NCI-H1048 (cell line): ENCODE measurements around the gene RAC3.

Source experiments
- DNase-seq: peaks from one replicate; lab custom pipeline; 2025; lab: John Stamatoyannopoulos, UW

The RAC3 gene

DNA sequence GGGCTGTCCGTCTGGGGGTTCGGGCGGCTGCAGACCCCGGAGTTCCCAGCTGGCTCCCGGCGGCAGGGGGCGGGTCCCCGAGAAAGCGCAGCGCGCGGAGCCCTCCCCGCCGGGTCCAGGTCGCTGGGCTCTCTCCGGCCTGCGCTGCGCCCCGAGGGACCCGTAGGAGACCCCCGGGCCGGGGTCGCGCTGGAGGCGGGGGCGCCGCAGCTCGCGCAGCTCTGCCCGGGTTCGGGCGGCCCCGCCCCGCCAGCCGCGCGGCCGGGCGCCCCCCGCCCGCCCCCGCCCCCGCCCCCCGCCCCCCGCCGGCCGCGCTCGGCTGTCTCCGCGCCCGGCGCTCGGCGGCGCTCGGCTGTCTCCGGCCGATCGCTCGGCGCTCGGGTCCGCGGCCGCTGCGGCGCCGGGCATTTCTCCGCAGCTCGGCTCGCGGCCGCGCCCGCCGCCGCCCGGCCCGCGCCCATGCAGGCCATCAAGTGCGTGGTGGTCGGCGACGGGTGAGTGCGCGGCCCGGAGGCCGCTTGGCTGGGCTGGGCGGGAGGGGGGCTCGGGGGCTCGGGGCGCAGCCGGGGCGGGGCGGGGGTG lies at the start of gene RAC3:
Gene RAC3 (plus strand): TSS at position 376 of the 582 bp plus-strand sequence. CDS start 84 bp downstream, at position 460.
- DNase-seq, result peak; percentile 46

DNA sequence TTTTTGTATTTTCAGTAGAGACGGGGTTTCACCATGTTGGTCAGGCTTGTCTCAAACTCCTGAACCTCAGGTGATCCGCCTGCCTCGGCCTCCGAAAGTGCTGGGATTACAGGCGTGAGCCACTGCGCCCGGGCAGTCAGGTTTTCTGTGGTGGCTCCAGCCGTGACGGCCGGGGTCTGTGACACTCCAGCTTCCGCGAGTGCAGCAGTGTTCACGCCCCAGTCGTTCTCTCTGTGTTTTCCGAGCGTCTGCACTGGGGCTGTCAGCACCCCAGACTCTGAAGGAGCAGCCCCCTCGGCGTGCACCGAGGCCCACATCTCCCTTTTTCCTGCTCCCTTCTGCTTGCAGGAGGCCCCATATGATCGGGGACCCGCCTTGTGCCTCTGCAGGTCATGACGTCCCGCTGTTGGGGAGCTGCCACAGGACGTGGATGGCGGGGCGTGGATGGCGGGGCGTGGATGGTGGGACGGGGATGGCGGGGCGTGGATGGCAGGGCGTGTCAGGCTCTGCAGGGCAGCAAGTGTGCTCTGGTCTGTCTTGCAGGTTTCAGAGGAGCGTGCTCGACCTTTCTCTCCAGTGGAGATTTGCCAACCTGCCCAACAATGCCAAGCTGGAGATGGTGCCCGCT lies 48.4 kb upstream of the RAC3 start:
- DNase-seq, result no peak

DNA sequence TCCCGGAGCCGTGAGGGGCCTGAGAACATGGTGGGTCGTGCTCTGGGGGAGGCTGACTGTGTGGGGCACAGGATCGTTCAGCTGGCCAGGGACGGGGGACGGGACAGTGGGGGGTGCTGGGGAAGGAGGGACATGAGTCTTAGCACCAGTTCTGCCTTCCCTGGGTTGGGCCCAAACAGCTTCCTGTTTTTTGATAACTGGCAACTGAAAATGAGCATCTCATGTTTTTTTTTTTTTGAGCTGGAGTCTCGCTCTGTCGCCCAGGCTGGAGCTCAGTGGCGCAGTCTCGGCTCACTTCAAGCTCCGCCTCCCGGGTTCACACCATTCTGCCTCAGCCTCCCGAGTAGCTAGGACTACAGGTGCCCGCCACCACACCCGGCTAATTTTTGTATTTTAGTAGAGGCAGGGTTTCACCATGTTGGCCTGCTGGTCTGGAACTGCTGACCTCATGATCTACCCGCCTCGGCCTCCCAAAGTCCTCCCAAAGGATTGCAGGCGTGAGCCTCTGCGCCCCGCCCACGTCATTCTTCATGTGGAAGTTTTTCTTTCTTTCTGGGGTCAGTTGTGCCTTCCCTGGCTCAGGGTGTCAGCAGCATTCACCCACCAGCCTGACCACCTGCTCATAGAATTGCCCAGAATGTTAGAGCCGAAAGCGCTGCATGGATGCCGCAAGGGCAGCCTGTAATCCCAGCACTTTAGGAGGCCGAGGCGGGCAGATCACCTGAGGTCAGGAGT lies 47.7 kb upstream of the RAC3 start:
- DNase-seq, result no peak

DNA sequence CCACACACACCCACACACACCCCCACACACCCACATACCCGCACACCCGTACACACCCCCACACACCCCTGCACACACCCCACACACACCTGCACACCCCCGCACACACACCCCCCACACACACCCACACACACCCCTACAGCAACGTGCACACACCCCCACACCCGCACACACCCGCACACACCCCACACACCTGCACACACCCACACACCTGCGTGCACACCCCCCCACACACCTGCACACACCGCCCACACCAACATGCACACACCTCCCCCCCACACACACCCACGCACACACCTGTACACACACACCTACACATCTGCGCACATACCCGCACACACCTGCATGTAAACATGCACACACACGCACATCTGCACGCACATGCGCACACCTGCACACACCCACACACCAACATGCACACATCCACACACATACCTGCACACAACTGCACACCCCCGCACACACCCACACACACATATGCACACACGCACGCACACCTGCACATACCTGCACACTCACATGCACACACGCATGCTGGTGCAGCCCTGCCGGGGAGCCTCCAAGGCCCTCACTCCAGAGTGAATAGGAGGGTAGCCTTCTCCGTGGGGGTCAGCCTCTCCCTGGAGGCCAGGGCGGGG lies 46.6 kb upstream of the RAC3 start:
- DNase-seq, result no peak

DNA sequence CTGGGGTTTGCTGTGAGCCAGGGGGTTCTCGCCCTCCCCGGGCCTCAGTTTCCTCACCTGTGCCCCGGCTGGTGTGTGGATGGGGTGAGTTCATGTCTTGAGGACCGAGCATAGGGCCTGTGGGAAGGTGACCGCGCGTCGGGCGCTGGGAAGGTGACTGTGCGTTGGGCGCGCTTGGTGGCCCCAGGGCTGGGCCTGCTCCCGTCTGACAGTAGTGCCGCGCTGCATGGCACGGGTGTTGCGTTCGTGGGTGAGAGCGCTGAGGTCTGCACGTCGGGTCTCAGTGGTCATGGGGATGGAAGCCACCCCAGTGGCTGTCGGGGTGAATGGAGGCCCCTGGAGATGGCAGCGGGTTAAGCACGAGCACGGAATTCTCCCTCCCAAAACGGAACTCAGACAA lies 44.9 kb upstream of the RAC3 start:
- DNase-seq, result no peak

GRCh38 chr17:81987161-81987770 lies 44.2 kb upstream of the RAC3 start:
- no peak for DNase-seq

DNA sequence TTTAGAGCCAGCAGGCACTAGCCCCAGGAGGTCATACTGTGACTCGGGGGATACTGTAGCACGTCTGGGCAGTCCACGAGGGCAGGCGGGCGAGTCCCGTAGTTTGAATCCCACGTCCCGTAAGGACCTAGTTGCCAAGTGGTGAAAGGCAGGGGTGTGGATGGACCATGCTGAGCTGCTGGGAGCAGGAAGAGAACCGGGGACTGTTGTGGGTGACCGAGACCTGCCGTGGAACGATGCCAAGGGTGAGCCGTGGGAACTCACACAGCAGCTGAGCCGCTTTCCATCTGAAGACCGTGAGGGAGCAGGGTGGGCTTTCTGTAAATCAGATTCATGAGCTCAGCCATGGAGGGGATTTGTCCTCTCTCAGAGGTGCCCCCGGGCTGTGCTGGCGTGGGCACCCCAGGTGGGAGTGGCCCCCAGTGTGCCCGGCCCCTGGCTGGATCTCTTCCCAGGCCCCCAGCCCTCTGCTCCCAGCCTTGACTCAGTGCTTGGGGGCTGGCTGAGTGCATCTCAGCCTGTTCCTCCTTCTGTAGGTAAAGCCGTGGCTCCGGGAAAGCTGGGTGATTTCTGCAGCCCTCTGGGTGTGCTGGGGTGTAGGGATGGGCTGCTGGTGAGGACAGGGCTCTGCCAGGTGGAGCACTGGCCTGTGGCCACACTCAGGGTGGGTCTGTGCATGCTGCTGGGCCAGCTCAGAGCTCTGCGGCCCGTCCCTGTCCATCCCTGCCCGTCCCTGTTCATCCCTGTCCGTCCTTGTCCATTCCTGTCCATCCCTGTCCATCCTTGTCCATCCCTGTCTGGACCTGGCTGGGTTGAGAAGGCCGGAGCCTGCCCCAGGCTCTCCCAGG lies 40.4 kb upstream of the RAC3 start:
- no peak for DNase-seq

GRCh38 chr17:81991684-81992305 lies 39.7 kb upstream of the RAC3 start:
- DNase-seq, result no peak

DNA sequence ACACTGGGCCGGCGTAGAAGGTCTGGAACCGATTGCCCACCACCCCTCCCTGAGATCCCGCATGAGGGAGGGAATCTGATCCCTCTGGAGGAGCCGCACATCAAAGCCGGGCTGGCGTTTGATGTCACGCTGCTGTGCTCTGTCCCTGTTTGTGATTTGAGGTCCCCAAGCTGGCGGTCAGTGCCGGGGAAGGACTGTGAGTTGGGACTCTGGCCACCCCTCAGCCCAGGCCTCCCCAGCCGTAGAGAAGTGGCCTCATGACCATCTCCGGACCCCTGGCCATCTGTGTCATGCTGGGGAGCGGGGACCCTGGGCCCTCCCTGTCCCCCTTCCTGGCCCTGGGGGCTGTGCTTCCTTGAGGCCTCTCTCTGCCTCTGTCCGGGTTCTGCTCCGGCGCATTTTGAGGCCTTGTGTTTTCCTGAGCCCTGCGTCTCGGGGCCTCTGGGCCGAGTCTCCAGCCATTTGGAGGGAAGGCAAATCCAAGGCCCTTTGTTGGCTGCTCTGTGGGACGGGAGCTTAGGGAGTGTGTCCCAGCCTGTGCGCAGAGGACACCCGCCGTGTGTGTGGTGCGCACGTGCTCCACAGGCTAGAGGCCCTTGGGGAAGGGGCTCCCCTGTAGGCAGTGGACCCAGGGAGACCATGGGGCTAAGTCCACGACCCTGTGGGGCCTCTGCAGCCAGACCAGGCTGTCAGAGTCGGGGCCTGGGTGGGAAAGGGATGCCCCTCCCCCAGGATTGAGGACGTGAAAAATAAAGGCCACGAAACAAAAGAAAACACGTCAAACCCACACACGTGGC lies 39.0 kb upstream of the RAC3 start:
- DNase-seq, result no peak

DNA sequence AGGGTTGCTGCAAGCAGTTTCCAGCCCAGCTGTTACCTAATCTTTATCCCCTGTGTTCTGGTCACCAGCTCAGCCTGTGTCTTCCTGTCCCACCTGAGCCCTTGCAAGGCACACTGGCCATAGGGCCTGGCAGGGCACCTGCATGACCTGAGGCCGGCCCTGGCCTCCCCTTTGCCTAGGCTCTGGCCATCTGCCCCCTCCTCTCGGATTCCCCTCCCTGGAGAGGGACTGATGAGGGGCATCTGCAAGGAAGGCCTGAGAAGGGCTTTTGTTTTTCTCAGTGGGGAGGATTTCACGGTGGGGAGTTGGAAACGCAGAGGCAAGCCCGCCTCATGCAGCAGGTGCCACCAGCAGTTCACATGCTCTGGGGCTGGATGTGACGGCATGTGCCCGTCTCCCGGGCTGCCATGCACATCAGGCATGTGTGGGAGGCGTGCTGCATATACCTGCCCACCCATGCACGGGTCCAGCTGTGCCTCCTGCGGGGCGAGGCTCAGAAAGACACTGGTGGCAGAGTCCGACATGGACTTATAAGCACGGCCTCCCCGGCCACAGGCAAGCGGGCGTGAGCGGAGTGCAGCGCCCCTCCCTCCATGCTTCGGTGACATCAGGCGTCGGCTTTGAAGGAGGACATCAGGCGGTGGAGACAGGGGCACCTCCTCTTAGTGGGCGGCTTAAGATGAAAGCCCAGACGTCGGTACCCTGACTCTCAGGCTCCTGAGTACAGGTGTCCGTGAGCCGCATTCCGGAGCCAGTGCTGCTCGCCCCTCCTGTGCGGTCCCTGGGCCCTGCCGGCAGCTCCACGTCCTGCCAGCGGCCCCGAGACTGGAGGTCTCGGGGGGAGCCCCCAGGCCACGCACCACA lies 37.5 kb upstream of the RAC3 start:
- DNase-seq, result no peak

DNA sequence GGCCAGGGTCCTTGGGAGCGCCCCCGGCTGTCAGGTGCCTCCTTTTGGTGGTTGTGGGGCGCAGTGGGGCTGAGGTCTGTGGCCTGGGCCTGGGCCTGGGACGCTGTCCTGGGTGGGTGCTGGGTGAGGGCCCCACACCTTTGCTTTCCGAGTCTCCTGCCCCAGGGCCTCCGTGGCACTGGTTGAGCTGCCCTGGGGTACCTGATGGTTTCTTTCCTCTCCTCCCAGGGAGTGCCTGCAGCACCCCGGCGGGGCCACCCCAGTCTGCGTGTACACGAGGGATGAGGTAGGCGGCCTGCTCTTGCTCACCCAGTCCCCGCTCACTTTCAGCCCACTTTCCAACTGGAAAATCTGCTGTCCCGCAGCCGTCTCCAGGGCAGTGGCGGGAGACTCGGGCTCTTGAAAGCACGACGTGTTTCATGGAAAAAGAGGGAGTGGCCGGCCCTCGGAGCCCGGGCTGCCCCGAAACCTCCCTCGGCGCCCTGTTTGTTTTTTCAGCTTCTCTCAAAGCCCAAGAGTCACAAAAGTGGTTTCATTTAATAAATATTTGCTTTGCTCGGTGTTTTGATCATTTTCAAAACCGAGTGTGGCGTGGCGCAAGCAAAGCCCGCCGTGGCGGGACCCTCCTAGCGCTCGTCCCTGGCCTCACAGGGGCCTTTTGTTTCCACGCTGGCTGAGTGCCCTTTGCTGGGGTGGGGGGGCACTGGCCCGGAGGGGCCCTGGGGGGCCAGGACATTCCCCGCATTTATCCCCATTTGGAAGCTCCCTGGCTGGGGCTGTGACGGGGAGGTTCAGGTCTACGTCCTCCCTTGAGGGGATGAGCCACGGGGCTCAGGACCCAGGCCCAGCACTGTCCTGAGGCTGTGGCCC lies 36.6 kb upstream of the RAC3 start:
- no peak for DNase-seq

DNA sequence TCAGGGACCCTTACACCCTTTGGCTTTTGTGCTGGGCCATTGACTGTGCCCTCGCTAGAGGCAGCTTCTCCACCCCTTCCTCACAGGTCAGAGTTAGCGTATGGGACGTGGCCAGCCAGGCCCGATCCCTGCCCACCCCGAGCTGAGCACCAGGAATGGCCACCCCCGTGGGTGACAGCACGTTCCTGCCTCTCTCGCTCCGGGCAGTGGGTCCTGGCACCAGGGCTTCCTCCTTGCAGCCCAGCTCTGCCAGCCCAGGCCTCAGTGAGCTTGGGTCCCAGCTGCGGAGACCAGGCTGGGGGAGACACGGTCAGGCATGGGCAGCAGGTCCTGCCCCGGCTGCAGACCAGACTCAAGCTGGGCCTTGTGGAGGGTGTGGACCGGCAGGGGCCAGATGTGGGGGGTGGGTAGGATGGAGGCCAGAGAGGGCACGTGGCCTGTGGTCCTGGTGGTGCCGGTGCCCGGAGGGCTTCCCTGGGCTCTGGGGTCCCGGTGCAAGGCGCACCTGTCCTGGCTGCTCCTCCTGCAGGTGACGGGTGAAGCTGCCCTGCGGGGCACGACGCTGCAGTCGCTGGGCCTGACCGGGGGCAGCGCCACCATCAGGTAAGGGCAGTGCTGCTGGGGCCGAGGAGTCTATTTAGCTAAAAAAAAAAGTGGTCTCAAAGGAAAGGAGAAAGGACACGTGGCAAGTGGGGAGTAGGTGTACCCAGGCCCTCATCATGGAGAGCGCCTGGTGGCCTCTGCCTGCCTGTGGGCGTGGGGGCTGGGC lies 35.8 kb upstream of the RAC3 start:
- no peak for DNase-seq

- no peak for DNase-seq
Observed at GRCh38 chr17:81996232-81996756, 35.2 kb upstream of the RAC3 start.

GRCh38 chr17:81996757-81997441 lies 34.6 kb upstream of the RAC3 start:
- DNase-seq, result no peak

- DNase-seq, result no peak
Observed at GRCh38 chr17:81998212-81998611, 33.3 kb upstream of the RAC3 start.

- no peak for DNase-seq
Observed at GRCh38 chr17:81998691-81999438, 32.6 kb upstream of the RAC3 start.
